Heart right ventricle (tissue), 16 donors: Measurements from ENCODE around the gene PANX2. TPM values are rescaled to one million over a fixed set of nuclear protein-coding genes. Genes with fewer than 3 reads are reported as not detected.
"Not testable (repeated sequence)": the region's sequence is repeated elsewhere in the genome, so short reads cannot be mapped to it uniquely, and the experiment has no call there.

Source experiments
- ATAC-seq, 8 donors: fragments of 200-7000 bp; cut with Tn5 transposase; one replicate each; pipeline ENCODE4 v1.9.1; 2020; ENCODE audit warnings: mild to moderate bottlenecking in 8 of 8, moderate library complexity in 8 of 8, moderate number of reproducible peaks in 1 of 8
- DNase-seq, 2 donors: peaks; one replicate each; pipeline ENCODE4 v3.0.0-alpha.2; 2020
- H3K27ac ChIP-seq, 10 donors: fragments of 200-600 bp; sonication (generic) in 2 of 10; one replicate each; pipeline versions ENCODE4 v1.5.0 to v1.8.0; 2020 to 2022; ENCODE audit warnings: mild to moderate bottlenecking in 3 of 10
- H3K27me3 ChIP-seq, 7 donors: fragments of 200-600 bp; one replicate each; pipeline ENCODE4 v1.8.0; 2021 to 2022; ENCODE audit warnings: mild to moderate bottlenecking in 2 of 7
- H3K36me3 ChIP-seq, 9 donors: fragments of 200-600 bp; sonication (generic) in 1 of 9; one replicate each; pipeline versions ENCODE4 v1.5.0 to v1.8.0; 2020 to 2022; ENCODE audit warnings: mild to moderate bottlenecking in 2 of 9
- H3K4me1 ChIP-seq, 9 donors: fragments of 200-600 bp; sonication (generic) in 1 of 9; one replicate each; pipeline versions ENCODE4 v1.5.0 to v1.8.0; 2020 to 2022; ENCODE audit warnings: mild to moderate bottlenecking in 4 of 9
- H3K4me3 ChIP-seq, 10 donors: fragments of 200-600 bp; sonication (generic) in 2 of 10; one replicate each; pipeline versions ENCODE4 v1.5.0 to v1.8.0; 2020 to 2022; ENCODE audit warnings: mild to moderate bottlenecking in 7 of 10, moderate library complexity in 2 of 10
- H3K9me3 ChIP-seq, 11 donors: fragments of 200-600 bp in 10 of 11; sonication (generic) in 2 of 11; one replicate each; pipeline versions ENCODE4 v1.5.0 to v1.8.0; 2013 to 2022; ENCODE audit warnings: mild to moderate bottlenecking in 2 of 11, control low read depth in 1 of 11, moderate library complexity in 1 of 11
- CTCF ChIP-seq, 9 donors: fragments of 200-600 bp; sonication (generic) in 2 of 9; IDR thresholded peaks; one replicate each; pipeline versions ENCODE4 v1.5.0 to v1.8.0; 2021 to 2022; ENCODE audit warnings: antibody characterized with exemption in 9 of 9, mild to moderate bottlenecking in 5 of 9, moderate library complexity in 1 of 9
- WGBS, 2 donors: extraction: QIAGEN DNeasy Blood & Tissue Kit; methylation state at CpG; one replicate each; pipeline ENCODE4 v1.1.7; 2013; ENCODE audit warnings: inconsistent platforms in 1 of 2; 5-methylcytosine and 5-hydroxymethylcytosine counted together
- intact Hi-C, 10 donors: fragments of 100-400 bp; cut with DNase I; formaldehyde crosslinking; loops; one replicate each; pipeline versions ENCODE4 v1.11.1 to v1.14.2; 2022
- polyA plus RNA-seq, 2 donors: library from polyadenylated mRNA; stranded (reverse); fragments of 200-250 nt; gene quantifications; one replicate each; pipeline ENCODE4 v1.2.3, GENCODE V29; 2013
- total RNA-seq, 10 donors: library from RNA; stranded (reverse); fragmentation: NEBNext Ultra II Directional in 3 of 10; extraction: Animal tissue kit (Norgen Biotek cat#: 25700) in 3 of 10; gene quantifications; one replicate each; pipeline versions ENCODE4 v1.2.1 to v1.2.4, GENCODE V29; 2021 to 2023
- donor health status: Arrhythmogenic right ventricular cardiomyopathy.
- donor health status: ischemic (EF 13 %, LVEDD 7.1; RV severe dilation, severe dysfunction).
- donor health status: healthy with polysubstance abuse.
- donor health status: DM: no; HTN: yes; CAD: no.
- donor health status: DM: no; HTN: no; CAD: no.
- donor health status: ischemic (EF 25% LVEDD 6.9; RV normal size, moderate dysfunction).
- donor health status: ischemic (EF 25% LVEDD 5.7; RV mildly dilated, moderate dysfunction).
- donor health status: healthy.
- donor health status: DM: yes; HTN: yes; CAD: no.
- donor health status: Ischemic cardiomyopathy.
- donor health status: ischemic (EF 35%, LVEDD 5.7; RV mildly dilated, moderate dysfunction).
- donor health status: nonischemic (EF 11% LVEDD 7.7; RV severe dilation, severe dysfunction).
- donor health status: DM: yes; HTN: yes; CAD: no.
- donor health status: PGD.
- donor health status: ischemic (EF 29% LVEDD 5.4; RV normal size, mild dysfunction).
- donor health status: nonischemic (EF 23%, LVEDD 6.1; RV moderate dilation, normal function).

Gene PANX2
- total and polyA plus RNA-seq, 12 donors, result 0.07 to 0.61 (median 0.21) TPM; not detected in 3

GRCh38 chr22:50129121-50129736 lies 41.3 kb upstream of the PANX2 start:
- intact Hi-C loops, result no loop called here

GRCh38 chr22:50131894-50132293 lies 38.6 kb upstream of the PANX2 start:
- 72 to 84% methylated on average over 4 of the region's 4 CpGs for WGBS, 2 donors
- Histone ChIP-seq H3K36me3 (no peaks in the 10 kb centered on the region), H3K27ac (no peak overlapping the region), H3K9me3 (peaks cover 0 to 3% (median 0%) of the 10 kb centered on the region in 11 donors), H3K4me3 (no peak overlapping the region), H3K27me3 (peaks cover 0 to 23% (median 8%) of the 10 kb centered on the region in 7 donors), H3K4me1 (no peaks in the 10 kb centered on the region)
- TF ChIP-seq CTCF (IDR thresholded peaks at IDR 0.05), result no peak
- ATAC-seq (no peak), DNase-seq (no peak)
- intact Hi-C loops, result no loop called here

More at GRCh38 chr22:50129121-50129736, 41.3 kb upstream of the PANX2 start:
- H3K4me3 ChIP-seq, result no peak overlapping the region
- no peak for TF ChIP-seq CTCF (IDR thresholded peaks at IDR 0.05)
- no peaks in the 10 kb centered on the region for H3K36me3 ChIP-seq
- WGBS, 2 donors, result 88 to 89% methylated on average over 10 of the region's 10 CpGs
- DNase-seq, result no peak
- peaks cover 0 to 23% (median 8%) of the 10 kb centered on the region in 7 donors for H3K27me3 ChIP-seq
- no peaks in the 10 kb centered on the region for H3K4me1 ChIP-seq
- H3K9me3 ChIP-seq, result peaks cover 0 to 3% (median 0%) of the 10 kb centered on the region in 11 donors
- no peak for ATAC-seq
- no peak overlapping the region for H3K27ac ChIP-seq

- Histone ChIP-seq H3K4me3 (no peak overlapping the region), H3K4me1 (no peaks in the 10 kb centered on the region), H3K27ac (no peak overlapping the region), H3K36me3 (no peaks in the 10 kb centered on the region), H3K27me3 (peaks cover 0 to 12% (median 6%) of the 10 kb centered on the region in 7 donors), H3K9me3 (peaks cover 0 to 3% (median 0%) of the 10 kb centered on the region in 11 donors)
- 81 to 86% methylated on average over 10 of the region's 10 CpGs for WGBS, 2 donors
- no peak for DNase-seq
- no peak for ATAC-seq
- intact Hi-C loops, result no loop called here
- TF ChIP-seq CTCF (IDR thresholded peaks at IDR 0.05), result no peak
Measured at GRCh38 chr22:50134481-50134880, 36.0 kb upstream of the PANX2 start.

- Histone ChIP-seq H3K4me3 (no peak overlapping the region), H3K4me1 (no peaks in the 10 kb centered on the region), H3K27me3 (peaks cover 0 to 17% (median 5%) of the 10 kb centered on the region in 7 donors), H3K9me3 (peaks cover 0 to 3% (median 0%) of the 10 kb centered on the region in 11 donors), H3K36me3 (no peaks in the 10 kb centered on the region), H3K27ac (no peak overlapping the region)
- peak in 1 of 8 donors; percentile 50 for ATAC-seq
- WGBS, 2 donors, result 63% methylated on average over 5 of the region's 5 CpGs
- intact Hi-C loops, result no loop called here
- TF ChIP-seq CTCF (IDR thresholded peaks at IDR 0.05), result no peak
- DNase-seq, result no peak
Measured at GRCh38 chr22:50136581-50137015, 33.9 kb upstream of the PANX2 start.

GRCh38 chr22:50137277-50137676 lies 33.3 kb upstream of the PANX2 start:
- DNase-seq, intact Hi-C loops, H3K4me1 ChIP-seq, H3K27ac ChIP-seq, H3K9me3 ChIP-seq, H3K4me3 ChIP-seq, H3K36me3 ChIP-seq, ATAC-seq: not testable (repeated sequence)
- 97 to 98% methylated on average over 9 of the region's 9 CpGs for WGBS, 2 donors
- peaks cover 0 to 24% (median 9%) of the 10 kb centered on the region in 7 donors for H3K27me3 ChIP-seq
